ENCODE results near the gene ZDHHC11. TPM values are rescaled to one million over a fixed set of nuclear protein-coding genes. Genes with fewer than 3 reads are reported as not detected.

Gene ZDHHC11
- total RNA-seq, 4 donors from 2014 or later: 2.4 to 5.8 (median 4.8) TPM

DNA sequence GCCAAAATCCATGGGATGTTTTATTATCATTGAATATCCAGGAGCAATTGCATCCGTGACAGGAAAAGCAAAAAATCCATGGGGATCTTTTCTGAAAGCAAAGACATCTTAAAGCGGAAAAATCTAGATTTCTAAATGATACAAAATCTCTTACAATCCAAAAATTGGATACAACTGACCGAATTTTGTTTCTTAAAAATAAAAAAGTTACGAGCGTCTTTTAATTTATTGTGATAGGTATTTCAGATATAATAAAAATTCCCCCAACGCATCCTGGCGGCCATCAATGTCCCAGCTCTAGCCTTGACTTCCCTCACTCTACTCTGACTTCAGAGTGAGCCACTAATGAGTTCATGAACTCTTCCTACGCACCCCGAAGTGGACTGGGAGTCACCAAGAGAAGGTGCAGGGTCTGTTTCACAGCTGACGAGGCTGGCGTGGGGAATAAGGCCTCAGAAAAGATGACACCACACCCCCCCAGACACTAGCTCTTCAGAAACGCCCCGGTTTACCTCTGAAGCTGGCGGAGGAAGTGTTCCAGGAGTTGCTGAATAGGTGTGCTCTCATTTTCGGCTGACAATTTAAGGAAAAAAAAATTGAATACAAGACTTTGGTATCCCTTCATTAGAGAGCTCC is 38.4 kb upstream of the ZDHHC11 start:
- ATAC-seq (ENCODE audit: low FRiP score) (no peak), DNase-seq (ENCODE audit: low spot score) (no peak)
- no peak for TF ChIP-seq CTCF (IDR thresholded peaks at IDR 0.05)

DNA sequence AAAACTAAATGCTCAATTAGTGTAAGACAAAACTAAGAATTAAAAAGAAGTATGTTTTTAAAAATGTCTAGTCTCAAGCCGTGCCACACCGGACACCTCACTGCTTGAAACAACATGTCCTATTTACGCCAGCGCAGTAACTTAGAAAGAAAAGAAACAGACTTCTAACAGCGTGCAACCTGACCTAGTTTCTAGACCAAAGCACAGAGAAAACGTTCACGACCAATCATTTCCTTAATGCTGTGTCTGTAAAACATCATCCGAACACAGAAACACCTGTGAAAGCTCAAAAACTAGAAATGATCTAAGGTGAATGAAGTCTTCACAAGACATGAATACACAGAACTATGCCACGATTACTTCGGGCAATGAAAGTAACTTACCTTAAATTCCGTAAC is 37.9 kb upstream of the ZDHHC11 start:
- DNase-seq (ENCODE audit: low spot score) (no peak), ATAC-seq (ENCODE audit: low FRiP score) (no peak)
- no peak for TF ChIP-seq CTCF (IDR thresholded peaks at IDR 0.05)

GRCh38 chr5:887947-888637 is 37.3 kb upstream of the ZDHHC11 start:
- no peak for ATAC-seq (ENCODE audit: low FRiP score)
- TF ChIP-seq CTCF (IDR thresholded peaks at IDR 0.05): no peak
- no peak for DNase-seq (ENCODE audit: low spot score)

GRCh38 chr5:886716-887325 is 36.0 kb upstream of the ZDHHC11 start:
- no peak for TF ChIP-seq CTCF (IDR thresholded peaks at IDR 0.05)
- no peak for DNase-seq (ENCODE audit: low spot score)
- ATAC-seq (ENCODE audit: low FRiP score): no peak

DNA sequence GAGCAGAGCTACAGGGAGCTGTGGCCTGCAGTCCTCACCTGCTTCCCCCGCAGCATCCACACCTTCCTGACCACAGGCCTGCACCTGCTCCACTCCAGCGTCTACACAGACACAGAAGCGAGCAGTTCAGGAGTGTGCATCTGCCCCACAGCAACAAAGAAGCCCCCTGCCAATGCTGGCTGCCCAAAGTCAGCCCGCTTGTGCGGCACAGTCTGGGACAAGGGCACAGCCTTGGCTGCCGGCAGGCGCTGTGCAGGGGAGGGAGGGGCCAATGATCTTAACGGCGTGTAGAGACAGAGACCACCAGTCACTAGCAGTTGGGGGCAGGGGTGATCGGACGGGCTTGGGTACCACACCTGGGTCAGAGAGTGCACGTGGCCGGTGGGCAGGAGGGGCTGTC is 35.2 kb upstream of the ZDHHC11 start:
- DNase-seq (ENCODE audit: low spot score) (no peak), ATAC-seq (ENCODE audit: low FRiP score) (no peak)
- TF ChIP-seq CTCF (IDR thresholded peaks at IDR 0.05): no peak

DNA sequence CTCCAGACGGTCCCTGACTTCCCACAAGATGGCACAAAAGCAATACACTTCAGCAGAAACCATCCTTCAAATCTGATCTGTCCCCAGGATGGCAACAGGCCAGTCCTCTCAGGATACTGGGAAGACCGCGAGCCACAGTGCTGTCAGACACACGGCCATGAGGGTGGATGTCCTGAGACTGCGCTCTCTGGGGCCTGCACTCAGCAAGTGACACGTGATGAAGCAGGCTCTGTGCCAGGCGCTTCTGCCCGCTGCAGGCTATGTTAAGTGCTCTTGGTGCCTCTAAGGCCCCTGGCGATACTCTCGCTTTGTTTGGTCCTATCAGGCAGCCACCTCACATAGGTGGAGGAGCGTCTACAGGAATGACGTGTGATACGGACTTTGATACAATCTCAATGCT is 34.7 kb upstream of the ZDHHC11 start:
- TF ChIP-seq CTCF (IDR thresholded peaks at IDR 0.05): no peak
- DNase-seq (ENCODE audit: low spot score) (no peak), ATAC-seq (ENCODE audit: low FRiP score) (no peak)

- DNase-seq (ENCODE audit: low spot score) (no peak), ATAC-seq (ENCODE audit: low FRiP score) (no peak)
- TF ChIP-seq CTCF (IDR thresholded peaks at IDR 0.05): no peak
Observed at GRCh38 chr5:885127-885442, 34.3 kb upstream of the ZDHHC11 start.
